T47D (cell line): ENCODE data around the gene CAMK1D.

Experiments used
- DNase-seq, 2 experiments: peaks; one replicate each; pipeline versions ENCODE4 v3.0.0 to v3.0.0-alpha.2; 2011 to 2012; ENCODE audit warnings: low read depth in 1 of 2, low spot score in 1 of 2
- JUND ChIP-seq: IDR thresholded peaks from 2 replicates; pipeline ENCODE4 v1.6.1; 2012; ENCODE audit warnings: low read depth
- in situ Hi-C: cut with HindIII; loops from 2 replicates; pipeline ENCODE4 v1.10.0; 2016; ENCODE audit warnings: low sequenced_read_pairs, low pct_unique_long_range_greater_than_20kb

The CAMK1D gene

GRCh38 chr10:12586741-12587140, 237.4 kb downstream of the CAMK1D start:
- DNase-seq = no peak
- no peak for TF ChIP-seq JUND
- in situ Hi-C loops = no loop called here

DNA sequence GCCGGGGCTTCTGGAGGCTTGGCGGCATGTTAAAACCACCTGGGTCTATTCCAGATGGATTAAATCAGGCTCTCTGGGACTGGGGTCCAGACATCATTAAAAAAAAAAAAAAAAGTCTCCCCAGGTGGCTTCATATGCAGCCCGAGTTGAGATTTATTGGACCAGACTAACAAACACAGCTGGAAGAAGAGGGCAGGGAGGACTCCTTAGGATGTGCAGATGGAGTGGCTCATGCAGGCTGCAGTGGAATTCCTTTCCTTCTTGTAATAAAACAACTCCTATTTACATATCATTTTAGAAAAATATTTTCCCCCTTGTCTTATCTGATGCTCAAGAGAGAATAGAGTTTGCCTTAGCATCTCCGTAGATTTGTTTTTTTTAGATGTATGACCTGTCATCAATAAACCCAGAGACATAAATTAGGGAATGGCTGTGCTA, 238.1 kb downstream of the CAMK1D start:
- in situ Hi-C loops = no loop called here
- DNase-seq = peak in 1 of 2 experiments; percentile 18
- no peak for TF ChIP-seq JUND

GRCh38 chr10:12588091-12588860, 238.9 kb downstream of the CAMK1D start:
- DNase-seq = peak; percentile 31 to 55
- no peak for TF ChIP-seq JUND
- in situ Hi-C loops = no loop called here

DNA sequence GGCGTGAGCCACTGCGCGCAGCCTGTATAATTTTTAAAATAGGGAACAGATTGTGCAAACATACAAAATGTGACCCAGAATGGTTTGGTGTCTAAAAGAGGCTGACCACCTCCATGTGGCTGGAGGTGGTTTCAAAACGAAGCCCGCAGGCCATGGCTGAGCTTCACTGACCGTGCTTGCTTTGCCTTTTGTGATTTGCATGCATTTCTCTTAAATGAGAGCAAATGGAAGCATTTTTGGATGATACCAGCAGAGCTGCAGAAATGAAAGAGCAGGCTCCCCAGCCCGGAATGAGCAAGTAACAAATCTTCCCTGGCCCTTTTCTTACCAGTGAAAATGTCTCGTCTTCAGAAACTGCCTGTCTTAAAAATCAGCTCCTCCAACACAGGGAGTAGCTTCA, 239.9 kb downstream of the CAMK1D start:
- TF ChIP-seq JUND = no peak
- in situ Hi-C loops = no loop called here
- no peak for DNase-seq

- in situ Hi-C loops = no loop called here
- DNase-seq = no peak
- no peak for TF ChIP-seq JUND
Measured at GRCh38 chr10:12589791-12590190, 240.4 kb downstream of the CAMK1D start.

DNA sequence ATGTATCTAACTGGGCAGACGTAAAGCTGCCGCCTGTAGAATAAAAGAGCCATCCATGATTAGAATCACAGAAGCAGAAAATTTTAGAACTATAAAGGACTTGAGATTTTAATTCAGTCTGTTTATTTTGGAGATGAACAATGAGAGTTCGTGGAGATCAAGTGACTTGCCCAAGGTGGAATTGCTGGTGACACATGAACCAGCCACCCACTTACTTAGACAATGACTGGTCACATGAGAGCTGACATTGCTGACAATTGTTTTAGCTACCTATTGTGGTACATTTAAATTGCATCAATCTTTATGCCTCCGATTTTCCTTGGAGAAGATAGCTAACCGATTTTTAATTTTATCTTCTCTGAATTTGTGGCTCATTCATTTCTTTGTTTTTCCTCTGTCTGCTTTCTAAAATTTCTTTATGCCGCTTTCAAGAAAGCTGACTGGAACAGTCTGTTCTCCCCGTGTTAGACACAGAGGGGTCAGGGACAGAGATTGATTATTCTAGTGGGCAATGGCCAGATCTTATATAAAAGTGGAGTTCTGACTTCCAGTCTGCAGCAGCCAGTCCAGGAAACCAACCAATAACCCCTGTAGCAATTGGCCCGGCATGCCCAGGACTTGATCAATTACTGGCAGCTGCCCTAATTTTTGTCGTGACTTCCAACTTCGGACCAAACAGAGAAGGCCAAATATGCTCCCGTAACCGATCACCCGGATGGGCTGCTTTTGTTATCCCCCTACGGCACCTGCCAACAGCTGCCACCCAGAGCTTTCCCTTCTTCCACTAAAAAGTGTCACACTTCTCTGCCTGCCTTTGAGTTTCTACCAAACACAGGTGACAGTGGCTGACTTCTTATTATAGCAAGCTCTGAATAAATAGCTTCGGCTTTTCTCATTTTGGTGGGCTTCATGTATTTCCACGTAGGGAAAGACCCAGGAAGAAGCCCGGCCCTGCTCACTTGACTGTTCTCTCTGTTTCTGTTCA, 241.6 kb downstream of the CAMK1D start:
- in situ Hi-C loops = no loop called here
- DNase-seq = no peak

DNA sequence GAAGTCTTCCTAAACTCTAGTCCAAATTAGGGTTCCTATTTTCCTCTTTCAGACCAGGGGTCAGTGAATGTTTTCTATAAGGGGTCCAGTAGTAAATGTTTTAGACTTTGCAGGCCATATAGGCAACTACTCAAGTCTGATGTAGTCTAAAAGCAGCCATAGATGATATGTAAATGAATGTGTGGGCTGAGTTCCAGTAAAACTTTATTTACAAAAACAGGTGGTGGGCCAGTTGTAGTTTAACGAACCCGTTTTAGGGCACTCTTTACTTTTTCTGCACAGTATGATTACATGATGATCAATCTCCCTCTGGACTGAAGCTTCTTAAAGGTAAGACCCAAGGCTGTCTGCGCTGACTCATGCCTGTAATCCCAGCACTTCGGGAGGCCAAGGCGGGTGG, 243.6 kb downstream of the CAMK1D start:
- TF ChIP-seq JUND = no peak
- in situ Hi-C loops = no loop called here
- no peak for DNase-seq

More for the DNA sequence above, 241.6 kb downstream of the CAMK1D start:
- TF ChIP-seq JUND = no peak

DNA sequence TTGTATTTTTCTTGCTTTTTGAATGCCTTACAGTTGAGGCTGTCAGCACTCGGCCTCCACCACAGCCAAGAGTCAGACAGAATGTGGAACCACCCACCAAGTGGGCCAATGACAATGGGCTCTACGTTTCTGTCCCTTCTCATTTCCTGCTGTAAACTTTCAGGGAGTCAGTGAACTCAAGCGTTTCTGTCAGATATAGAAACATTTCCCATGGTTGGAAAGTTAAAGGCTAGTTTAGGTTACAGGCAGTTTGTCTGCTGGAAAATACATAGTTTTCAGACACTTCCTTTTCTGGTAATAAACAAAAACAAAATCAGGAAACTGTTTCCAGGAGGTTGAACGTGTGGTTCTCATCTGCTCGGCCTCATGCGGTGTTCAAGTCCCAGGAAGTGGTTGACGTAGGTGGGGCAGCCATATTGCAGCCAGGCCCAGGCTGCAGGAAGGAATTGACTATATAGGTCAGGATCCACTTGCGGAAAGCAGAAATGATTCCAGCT, 245.1 kb downstream of the CAMK1D start:
- no peak for DNase-seq
- in situ Hi-C loops = no loop called here
- TF ChIP-seq JUND = no peak

DNA sequence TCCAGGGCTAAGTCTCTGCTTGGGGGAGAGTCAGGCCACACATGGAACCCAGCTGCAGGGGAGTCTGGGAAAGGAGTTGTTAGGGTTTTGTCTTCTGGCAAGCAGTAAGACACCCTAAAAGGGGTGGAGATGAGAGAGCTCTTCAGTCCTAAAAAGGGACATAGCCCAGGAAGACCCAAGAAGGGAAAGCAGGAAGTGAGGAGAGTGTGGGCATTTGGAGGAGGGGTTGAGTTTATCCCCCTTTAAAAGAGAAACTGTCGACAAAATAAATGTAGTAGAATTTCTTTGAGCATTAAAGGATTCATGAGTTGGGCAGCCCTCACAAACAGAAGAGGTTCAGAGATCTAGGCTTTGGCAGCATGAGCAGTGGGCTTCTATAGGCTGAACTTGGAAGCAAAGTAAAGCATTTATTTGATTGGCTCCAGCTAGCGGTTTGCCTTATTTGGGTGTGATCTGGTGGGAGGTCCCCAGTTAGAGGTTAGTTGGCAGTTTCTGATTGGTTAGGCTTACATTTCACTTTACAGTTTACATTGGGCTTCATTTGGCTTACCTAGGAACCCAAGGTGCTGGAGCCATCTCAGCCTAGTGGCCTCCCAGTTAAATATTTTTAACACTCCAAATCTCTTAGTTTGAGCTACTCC, 246.7 kb downstream of the CAMK1D start:
- in situ Hi-C loops = no loop called here
- TF ChIP-seq JUND = no peak
- DNase-seq = no peak

DNA sequence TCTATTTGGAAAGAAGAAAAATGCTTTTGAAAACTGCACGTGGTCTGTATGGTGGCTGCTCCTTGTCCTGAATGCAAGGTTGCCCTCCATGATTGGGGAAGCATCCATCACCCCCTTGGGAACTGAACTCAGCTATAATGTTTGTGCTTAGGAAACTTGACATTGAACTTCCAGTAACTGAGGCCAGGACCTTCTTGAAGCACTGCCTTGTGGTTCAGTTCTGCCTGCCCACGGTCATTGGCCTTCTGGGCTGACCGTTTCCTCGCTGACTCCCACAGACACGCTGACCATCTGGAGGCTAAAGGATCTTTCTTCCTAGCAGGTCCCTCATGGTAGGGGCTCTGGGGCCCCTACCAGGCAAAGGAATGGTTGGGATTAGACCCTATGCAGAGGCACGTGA, 247.8 kb downstream of the CAMK1D start:
- in situ Hi-C loops = no loop called here
- no peak for TF ChIP-seq JUND
- DNase-seq = no peak

DNA sequence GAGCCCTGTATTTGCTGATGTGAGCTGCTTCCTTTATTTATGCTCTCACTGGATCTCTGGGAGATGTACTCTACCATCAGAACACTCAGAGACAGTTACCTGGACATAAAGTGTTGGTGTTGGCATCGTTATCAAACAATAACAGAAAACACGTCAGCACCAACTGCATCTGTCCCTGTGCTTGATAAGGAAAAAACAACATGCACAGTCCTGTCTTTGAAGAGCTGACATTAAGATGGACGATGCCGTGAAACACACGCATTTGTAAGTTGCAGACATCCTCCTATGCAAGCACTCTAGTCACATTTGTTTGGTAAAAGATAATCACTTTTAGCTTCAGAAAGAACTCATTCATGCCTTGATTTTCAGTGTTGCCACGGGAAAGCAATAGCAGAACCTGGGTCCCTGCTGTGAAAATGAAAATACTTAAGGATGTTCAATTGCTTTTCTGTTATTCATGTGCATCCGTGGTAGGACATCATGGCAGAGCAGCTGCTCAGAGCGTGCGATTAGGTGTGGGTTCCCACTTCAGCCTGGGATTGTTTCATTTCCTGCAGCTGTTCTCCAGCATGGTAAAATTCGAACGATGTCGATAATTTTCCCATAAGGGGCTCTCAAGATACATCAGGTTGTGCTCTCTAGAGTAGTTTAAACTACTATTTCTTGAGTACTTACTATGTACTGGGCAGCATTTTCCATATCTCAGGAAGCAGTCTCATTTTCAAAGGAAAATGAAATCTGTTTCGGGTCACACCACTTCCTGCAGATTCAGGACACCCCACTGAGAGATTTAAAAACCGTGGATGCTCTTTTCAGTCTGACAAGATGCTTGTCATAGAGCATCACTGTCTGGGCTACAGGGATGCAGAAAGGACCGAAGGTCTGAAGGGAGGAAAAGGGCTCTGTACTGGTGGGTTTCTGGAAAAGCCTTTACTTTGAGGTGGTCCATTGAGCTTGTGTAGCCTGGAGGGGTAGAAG, 248.7 kb downstream of the CAMK1D start:
- DNase-seq = no peak
- in situ Hi-C loops = no loop called here
- TF ChIP-seq JUND = no peak
